ENCODE results near the gene EPHB1. TPM values are rescaled to one million over a fixed set of nuclear protein-coding genes. Genes with fewer than 3 reads are reported as not detected.

The EPHB1 gene
- total RNA-seq, 2 donors from 2014 or later, result 1.3 to 3.5 TPM

DNA sequence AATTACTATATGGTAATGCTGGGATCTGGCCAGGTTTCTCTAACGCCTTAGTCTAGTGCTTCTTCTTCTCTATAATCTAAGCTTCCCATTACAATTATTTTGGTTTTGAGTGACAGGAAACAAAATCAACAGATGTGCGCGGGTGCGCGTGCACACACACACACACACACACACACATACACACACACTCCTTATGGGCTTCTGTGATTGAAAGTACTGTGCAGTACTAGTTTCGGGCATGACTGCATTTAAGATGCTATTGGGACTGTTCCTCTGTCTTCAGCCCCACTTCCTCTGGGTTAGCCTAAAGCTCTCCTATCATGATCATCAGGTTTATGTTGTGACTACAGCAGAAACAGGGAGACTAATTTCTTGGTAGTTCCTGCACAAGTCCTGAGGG, 32.2 kb downstream of the EPHB1 start:
- H3K27ac Mint-ChIP-seq, result no peak overlapping the region
- peaks cover 2% of the 10 kb centered on the region for H3K4me1 Mint-ChIP-seq
- ATAC-seq (no peak), DNase-seq (no peak)
- H3K36me3 Mint-ChIP-seq (ENCODE audit: low read depth), result no peaks in the 10 kb centered on the region
- H3K9me3 ChIP-seq (ENCODE audit: control insufficient read depth, low read length, poor library complexity, severe bottlenecking), result no peaks in the 10 kb centered on the region
- no peak overlapping the region for H3K4me3 Mint-ChIP-seq
- peaks cover 6% of the 10 kb centered on the region for H3K27me3 Mint-ChIP-seq

DNA sequence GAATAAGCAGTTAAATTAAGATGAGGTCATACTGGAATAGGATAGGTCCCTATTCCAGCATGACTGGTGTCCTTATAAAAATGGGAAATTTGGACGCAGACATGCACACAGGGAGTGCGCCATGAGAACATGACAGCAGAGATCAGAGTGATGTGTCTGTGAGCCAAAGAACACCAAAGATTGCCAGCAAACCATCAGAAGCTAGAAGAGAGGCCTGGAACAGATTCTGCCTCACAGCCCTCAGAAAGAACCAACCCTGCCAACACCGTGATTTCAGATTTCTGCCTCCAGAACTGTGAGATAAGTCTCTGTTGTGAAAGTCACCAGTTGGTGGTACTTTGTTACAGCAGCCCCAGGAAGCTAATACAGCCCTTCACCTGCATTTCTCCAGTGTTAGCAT, 34.7 kb downstream of the EPHB1 start:
- DNase-seq (no peak), ATAC-seq (no peak)
- Mint-ChIP-seq H3K27me3 (peaks cover 16% of the 10 kb centered on the region), H3K4me1 (no peaks in the 10 kb centered on the region), H3K4me3 (no peak overlapping the region), H3K27ac (no peak overlapping the region), H3K36me3 (ENCODE audit: low read depth) (no peaks in the 10 kb centered on the region)
- H3K9me3 ChIP-seq (ENCODE audit: control insufficient read depth, low read length, poor library complexity, severe bottlenecking), result no peaks in the 10 kb centered on the region

DNA sequence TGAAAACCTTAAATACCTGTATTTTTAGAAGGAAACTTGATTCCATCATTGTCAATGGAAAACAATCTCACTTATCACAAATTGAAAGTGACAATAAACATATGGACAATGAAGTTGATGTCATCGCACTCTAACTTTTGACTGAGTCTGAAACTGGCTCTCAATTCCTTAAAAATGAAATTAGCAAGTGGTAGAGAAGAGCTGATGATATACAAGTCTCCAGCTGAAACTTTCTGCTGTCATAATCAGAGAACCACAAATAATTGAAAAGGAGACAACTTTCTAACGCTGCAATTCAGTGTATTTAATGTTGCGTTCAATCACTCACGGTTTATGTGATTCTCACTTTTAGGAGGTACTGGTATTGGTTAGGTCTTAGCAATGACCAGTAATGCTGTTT, 37.5 kb downstream of the EPHB1 start:
- peaks cover 16% of the 10 kb centered on the region for H3K27me3 Mint-ChIP-seq
- ATAC-seq (no peak), DNase-seq (no peak)
- no peak overlapping the region for H3K27ac Mint-ChIP-seq
- no peak overlapping the region for H3K4me3 Mint-ChIP-seq
- H3K4me1 Mint-ChIP-seq, result no peaks in the 10 kb centered on the region
- no peaks in the 10 kb centered on the region for H3K9me3 ChIP-seq (ENCODE audit: control insufficient read depth, low read length, poor library complexity, severe bottlenecking)
- no peaks in the 10 kb centered on the region for H3K36me3 Mint-ChIP-seq (ENCODE audit: low read depth)

DNA sequence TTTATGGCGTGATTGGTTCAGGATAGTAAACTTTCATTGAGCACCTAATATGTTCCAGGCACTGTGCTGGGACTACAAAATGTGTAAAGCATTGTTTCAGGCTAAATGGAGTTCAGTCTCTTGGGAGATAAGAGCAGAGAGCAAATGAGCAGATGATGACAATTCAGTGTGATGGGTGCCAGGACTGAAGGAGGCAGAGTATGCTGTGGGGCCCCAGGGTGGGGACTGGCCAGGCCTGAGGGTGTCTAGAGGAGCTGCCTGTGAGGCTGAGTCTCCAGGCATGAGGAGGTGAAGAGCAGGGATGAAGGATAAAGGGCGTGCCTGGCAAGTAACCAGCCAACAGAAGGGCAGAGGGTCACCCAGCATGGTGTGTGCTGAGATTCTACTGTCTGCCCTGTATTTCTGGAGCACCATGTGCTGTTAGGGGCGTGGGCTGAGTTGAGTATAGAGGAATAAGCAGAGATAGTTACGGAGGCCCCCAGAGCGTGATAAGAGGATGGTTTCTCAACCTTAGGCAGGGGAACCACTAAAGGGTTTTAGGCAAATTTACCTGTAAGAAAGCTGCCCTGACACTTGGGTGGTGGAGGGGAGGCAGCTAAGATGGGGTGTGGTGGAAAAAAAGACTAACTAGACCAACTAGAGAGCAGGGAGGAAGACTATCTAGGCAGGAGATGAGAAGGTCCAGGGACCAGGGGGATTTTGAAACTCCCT, 38.5 kb downstream of the EPHB1 start:
- DNase-seq (no peak), ATAC-seq (no peak)
- Mint-ChIP-seq H3K4me3 (no peak overlapping the region), H3K4me1 (no peaks in the 10 kb centered on the region), H3K36me3 (ENCODE audit: low read depth) (no peaks in the 10 kb centered on the region), H3K27me3 (peaks cover 16% of the 10 kb centered on the region), H3K27ac (no peak overlapping the region)
- H3K9me3 ChIP-seq (ENCODE audit: control insufficient read depth, low read length, poor library complexity, severe bottlenecking), result no peaks in the 10 kb centered on the region

DNA sequence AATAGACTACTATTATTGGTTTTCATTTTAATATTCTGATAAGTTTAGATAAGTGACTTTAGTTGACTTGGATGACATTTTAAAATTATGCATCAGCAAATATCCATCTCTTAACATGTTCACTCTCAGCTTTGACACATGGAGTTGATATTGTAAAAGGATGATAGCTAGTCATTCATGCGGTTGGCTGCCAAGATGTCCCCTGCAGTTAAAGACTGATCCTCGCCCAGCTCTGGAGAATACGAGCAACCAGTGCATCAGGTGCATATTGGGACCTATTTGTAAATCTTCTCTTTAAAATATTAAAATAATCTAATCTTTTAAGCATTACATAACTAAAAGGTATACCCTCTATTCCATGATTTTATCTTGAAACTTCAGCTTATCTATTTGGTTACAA, 41.9 kb downstream of the EPHB1 start:
- DNase-seq (no peak), ATAC-seq (no peak)
- no peaks in the 10 kb centered on the region for H3K36me3 Mint-ChIP-seq (ENCODE audit: low read depth)
- no peaks in the 10 kb centered on the region for H3K4me1 Mint-ChIP-seq
- no peak overlapping the region for H3K4me3 Mint-ChIP-seq
- no peaks in the 10 kb centered on the region for H3K9me3 ChIP-seq (ENCODE audit: control insufficient read depth, low read length, poor library complexity, severe bottlenecking)
- H3K27me3 Mint-ChIP-seq, result peaks cover 11% of the 10 kb centered on the region
- H3K27ac Mint-ChIP-seq, result no peak overlapping the region

DNA sequence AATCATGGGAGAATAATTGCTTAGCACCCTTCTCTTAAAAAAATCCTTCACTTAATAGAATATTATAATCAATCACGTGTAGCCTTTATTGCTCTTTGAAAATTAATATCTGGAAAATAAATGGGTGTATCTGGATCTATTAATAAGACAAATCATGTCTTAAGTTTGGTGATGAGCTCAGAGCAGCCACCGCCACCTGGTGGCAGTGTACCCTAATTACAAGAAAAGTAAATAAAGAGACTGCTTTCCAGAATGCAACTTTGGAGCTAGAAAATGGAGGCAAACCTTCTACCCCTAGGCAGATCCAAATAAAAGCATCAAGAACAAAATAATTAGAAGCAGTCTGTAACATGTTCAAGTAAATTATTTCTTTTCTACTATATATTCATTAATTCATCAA, 43.5 kb downstream of the EPHB1 start:
- ATAC-seq, result no peak

DNA sequence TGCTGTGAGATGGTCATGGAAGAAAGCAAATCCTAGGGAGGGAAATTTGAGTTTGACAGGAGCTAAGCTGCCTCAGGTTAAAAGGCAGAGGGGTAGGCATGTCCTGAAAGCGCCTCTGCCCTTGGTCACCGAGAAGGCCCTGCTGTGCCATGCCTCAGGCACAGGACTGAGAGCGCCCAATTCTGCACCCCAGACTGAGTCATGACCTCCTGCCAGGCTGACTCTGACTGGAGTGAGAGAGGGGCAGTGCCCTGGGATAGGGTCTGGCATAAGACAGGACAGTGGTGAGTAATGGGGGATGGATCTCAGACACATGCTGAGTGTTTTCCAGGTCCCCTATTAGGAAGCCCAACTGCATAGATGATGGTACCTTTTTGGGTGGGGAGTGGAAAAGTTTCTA, 44.4 kb downstream of the EPHB1 start:
- no peak overlapping the region for H3K4me3 Mint-ChIP-seq
- no peaks in the 10 kb centered on the region for H3K36me3 Mint-ChIP-seq (ENCODE audit: low read depth)
- no peaks in the 10 kb centered on the region for H3K27me3 Mint-ChIP-seq
- no peaks in the 10 kb centered on the region for H3K4me1 Mint-ChIP-seq
- DNase-seq (no peak), ATAC-seq (no peak)
- no peaks in the 10 kb centered on the region for H3K9me3 ChIP-seq (ENCODE audit: control insufficient read depth, low read length, poor library complexity, severe bottlenecking)
- H3K27ac Mint-ChIP-seq, result no peak overlapping the region

More for the DNA sequence above, 43.5 kb downstream of the EPHB1 start:
- Mint-ChIP-seq H3K27ac (no peak overlapping the region), H3K36me3 (ENCODE audit: low read depth) (no peaks in the 10 kb centered on the region), H3K4me3 (no peak overlapping the region), H3K4me1 (no peaks in the 10 kb centered on the region), H3K27me3 (peaks cover 5% of the 10 kb centered on the region)
- H3K9me3 ChIP-seq (ENCODE audit: control insufficient read depth, low read length, poor library complexity, severe bottlenecking), result no peaks in the 10 kb centered on the region
- DNase-seq, result no peak

DNA sequence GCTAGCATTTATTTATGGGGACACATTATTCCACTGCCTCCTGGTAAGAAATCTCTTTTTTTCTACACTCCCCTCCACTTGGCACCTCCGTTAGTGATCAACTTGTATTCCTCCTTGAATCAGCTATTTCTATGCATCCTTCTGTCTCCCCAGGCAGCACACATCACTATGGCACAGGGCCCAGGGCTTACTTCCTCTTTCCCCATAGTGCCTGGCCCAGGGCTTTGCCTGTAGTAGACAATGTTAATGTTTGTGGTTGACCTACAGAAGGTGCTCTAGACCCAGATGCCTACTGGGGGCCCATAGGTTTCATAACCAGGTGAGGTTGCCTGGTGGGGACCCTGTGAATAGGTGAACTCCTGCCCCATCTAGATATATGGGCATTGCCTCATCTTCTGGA, 44.9 kb downstream of the EPHB1 start:
- ATAC-seq, result no peak

DNA sequence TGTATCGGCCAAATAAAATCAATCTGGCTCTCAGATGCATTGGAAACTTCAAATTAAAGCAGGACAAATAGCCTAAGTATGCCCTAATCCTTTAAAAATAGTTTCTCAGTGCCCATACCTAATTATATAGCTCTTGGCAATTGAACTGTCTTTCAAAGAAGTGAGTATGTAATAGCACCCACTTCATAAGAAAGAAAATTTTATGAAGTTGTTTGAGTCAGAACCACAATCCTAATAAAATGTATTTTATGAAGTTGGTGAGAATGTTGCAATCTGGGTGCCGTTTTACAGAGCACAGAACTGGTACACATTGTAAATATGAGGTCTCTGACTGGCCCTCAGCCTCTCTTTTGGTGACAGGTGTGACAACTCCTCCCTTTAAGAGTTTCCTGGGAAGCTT, 45.4 kb downstream of the EPHB1 start:
- Mint-ChIP-seq H3K4me1 (no peaks in the 10 kb centered on the region), H3K27ac (no peak overlapping the region), H3K36me3 (ENCODE audit: low read depth) (no peaks in the 10 kb centered on the region), H3K4me3 (no peak overlapping the region), H3K27me3 (no peaks in the 10 kb centered on the region)
- no peak for ATAC-seq
- no peaks in the 10 kb centered on the region for H3K9me3 ChIP-seq (ENCODE audit: control insufficient read depth, low read length, poor library complexity, severe bottlenecking)
- DNase-seq, result no peak

More for the DNA sequence above, 44.9 kb downstream of the EPHB1 start:
- Mint-ChIP-seq H3K27ac (no peak overlapping the region), H3K4me1 (no peaks in the 10 kb centered on the region), H3K4me3 (no peak overlapping the region), H3K27me3 (no peaks in the 10 kb centered on the region), H3K36me3 (ENCODE audit: low read depth) (no peaks in the 10 kb centered on the region)
- no peak for DNase-seq
- H3K9me3 ChIP-seq (ENCODE audit: control insufficient read depth, low read length, poor library complexity, severe bottlenecking), result no peaks in the 10 kb centered on the region

DNA sequence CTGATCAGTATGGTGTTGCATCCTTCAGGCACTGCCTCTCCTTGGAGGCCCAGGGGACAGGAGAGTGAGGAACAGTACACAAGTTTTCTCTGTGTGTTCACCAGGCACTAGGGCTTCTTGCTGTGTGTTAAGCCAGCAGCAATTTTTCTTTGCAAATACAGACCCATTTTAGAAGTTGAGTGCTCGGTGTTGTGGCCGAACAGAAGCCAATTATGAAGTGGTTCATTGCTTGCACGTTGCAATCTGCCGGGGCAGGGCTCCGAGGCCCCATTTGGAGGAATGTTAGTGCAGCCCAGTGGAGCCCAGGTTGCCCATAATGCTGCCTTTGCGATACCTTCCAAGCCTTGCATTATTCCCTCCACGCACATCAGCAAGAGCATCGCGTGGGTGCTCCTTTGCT, 51.0 kb downstream of the EPHB1 start:
- ATAC-seq, result no peak

DNA sequence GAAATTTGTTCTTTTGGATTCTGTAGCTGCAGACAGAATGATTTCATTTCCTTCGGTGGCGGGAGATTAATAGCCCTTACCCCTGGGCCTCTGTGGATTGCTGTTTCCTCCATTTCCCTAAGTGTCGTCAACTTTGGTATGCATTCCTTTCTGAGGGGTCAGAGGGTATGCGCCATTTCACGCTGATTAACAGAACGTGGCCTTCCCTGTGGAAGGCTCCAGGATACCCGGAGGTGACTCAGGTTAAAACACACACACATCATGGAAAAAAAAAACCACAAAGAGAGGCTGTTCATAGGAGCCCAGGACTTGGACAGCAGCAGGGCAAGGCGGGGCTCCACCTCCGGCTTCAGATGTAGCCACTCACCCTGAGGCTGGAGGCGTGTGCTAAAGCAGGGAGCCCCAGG, 51.9 kb downstream of the EPHB1 start:
- H3K4me3 Mint-ChIP-seq, result no peak overlapping the region
- H3K36me3 Mint-ChIP-seq (ENCODE audit: low read depth), result no peaks in the 10 kb centered on the region
- ATAC-seq, result no peak
- no peak for DNase-seq
- no peak overlapping the region for H3K27ac Mint-ChIP-seq
- H3K27me3 Mint-ChIP-seq, result no peaks in the 10 kb centered on the region
- H3K9me3 ChIP-seq (ENCODE audit: control insufficient read depth, low read length, poor library complexity, severe bottlenecking), result no peaks in the 10 kb centered on the region
- H3K4me1 Mint-ChIP-seq, result no peaks in the 10 kb centered on the region

More for the DNA sequence above, 51.0 kb downstream of the EPHB1 start:
- Mint-ChIP-seq H3K27ac (no peak overlapping the region), H3K27me3 (no peaks in the 10 kb centered on the region), H3K36me3 (ENCODE audit: low read depth) (no peaks in the 10 kb centered on the region), H3K4me1 (no peaks in the 10 kb centered on the region), H3K4me3 (no peak overlapping the region)
- H3K9me3 ChIP-seq (ENCODE audit: control insufficient read depth, low read length, poor library complexity, severe bottlenecking), result no peaks in the 10 kb centered on the region
- no peak for DNase-seq

DNA sequence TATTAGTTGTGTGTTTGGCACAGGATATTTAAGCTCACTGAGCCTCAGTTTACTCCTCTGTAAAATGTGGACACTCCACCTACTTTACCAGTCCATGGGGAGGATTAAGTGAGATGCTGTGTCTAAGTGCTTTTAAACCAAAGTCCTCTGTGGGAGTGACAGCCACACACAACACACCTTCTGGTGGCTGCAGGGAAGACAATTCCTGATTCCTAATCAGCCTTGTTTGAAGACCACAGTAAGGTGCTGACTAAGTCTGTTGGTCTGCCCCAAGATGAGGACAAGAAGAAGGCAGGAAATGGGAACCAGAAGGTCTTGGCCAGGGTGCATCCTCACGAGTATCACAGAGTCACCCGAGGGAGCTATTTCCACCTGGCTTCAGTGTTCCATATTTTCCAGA, 52.3 kb downstream of the EPHB1 start:
- no peaks in the 10 kb centered on the region for H3K27me3 Mint-ChIP-seq
- no peaks in the 10 kb centered on the region for H3K36me3 Mint-ChIP-seq (ENCODE audit: low read depth)
- H3K27ac Mint-ChIP-seq, result no peak overlapping the region
- ATAC-seq (no peak), DNase-seq (no peak)
- H3K4me1 Mint-ChIP-seq, result no peaks in the 10 kb centered on the region
- no peaks in the 10 kb centered on the region for H3K9me3 ChIP-seq (ENCODE audit: control insufficient read depth, low read length, poor library complexity, severe bottlenecking)
- no peak overlapping the region for H3K4me3 Mint-ChIP-seq

DNA sequence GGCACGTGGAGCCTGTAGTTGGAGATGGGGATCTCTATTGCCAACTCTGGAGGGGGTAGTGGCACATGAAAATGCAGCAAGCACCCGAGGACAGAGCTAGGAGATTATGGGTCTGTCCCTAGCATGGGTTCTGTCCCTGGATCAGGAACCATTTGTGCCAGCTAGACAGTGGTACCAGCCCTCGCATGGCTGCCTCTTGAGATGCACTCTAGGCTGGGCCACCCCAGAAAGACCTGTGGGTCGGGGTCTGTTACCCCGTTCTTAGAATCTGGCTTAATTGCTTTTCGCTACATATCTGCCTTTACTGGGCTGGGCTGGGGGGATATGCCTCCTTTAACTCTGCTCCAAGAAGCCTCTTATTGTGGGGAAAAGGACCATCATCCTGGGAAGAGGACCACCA, 54.5 kb downstream of the EPHB1 start:
- ATAC-seq, result no peak
- no peak overlapping the region for H3K27ac Mint-ChIP-seq
- no peak overlapping the region for H3K4me3 Mint-ChIP-seq
- no peaks in the 10 kb centered on the region for H3K9me3 ChIP-seq (ENCODE audit: control insufficient read depth, low read length, poor library complexity, severe bottlenecking)
- no peak for DNase-seq
- no peaks in the 10 kb centered on the region for H3K27me3 Mint-ChIP-seq
- H3K36me3 Mint-ChIP-seq (ENCODE audit: low read depth), result no peaks in the 10 kb centered on the region
- peaks cover 2% of the 10 kb centered on the region for H3K4me1 Mint-ChIP-seq

DNA sequence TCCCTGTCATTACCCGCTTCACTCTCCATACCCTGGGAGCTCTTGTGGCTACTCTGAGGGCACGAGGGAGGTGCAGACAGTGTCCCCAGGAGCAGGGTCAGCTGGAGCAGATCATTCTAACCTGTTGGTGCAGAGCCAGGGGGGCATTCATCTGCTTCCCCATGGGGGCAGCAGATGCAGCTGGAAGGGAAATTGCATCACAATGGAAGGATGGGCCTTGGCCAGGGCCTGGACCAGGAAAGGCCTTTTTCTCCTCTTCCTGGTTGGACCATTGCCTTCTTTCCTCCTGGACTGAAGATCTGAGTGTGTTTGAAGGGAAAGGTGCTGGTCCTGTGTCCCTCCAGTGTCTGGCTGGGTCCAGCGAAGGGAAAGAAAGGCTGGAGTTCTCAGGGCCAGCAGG, 55.7 kb downstream of the EPHB1 start:
- H3K27ac Mint-ChIP-seq, result no peak overlapping the region
- H3K4me3 Mint-ChIP-seq, result no peak overlapping the region
- peaks cover 4% of the 10 kb centered on the region for H3K27me3 Mint-ChIP-seq
- ATAC-seq, result no peak
- no peak for DNase-seq
- no peaks in the 10 kb centered on the region for H3K9me3 ChIP-seq (ENCODE audit: control insufficient read depth, low read length, poor library complexity, severe bottlenecking)
- no peaks in the 10 kb centered on the region for H3K36me3 Mint-ChIP-seq (ENCODE audit: low read depth)
- H3K4me1 Mint-ChIP-seq, result peaks cover 2% of the 10 kb centered on the region
